NCI-H2196 (cell line): ENCODE measurements around the gene ZNF584.

Experiments
- DNase-seq: peaks from one replicate; lab custom pipeline; 2025; ENCODE audit not compliant: unreplicated experiment; lab: John Stamatoyannopoulos, UW

ZNF584 gene

DNA sequence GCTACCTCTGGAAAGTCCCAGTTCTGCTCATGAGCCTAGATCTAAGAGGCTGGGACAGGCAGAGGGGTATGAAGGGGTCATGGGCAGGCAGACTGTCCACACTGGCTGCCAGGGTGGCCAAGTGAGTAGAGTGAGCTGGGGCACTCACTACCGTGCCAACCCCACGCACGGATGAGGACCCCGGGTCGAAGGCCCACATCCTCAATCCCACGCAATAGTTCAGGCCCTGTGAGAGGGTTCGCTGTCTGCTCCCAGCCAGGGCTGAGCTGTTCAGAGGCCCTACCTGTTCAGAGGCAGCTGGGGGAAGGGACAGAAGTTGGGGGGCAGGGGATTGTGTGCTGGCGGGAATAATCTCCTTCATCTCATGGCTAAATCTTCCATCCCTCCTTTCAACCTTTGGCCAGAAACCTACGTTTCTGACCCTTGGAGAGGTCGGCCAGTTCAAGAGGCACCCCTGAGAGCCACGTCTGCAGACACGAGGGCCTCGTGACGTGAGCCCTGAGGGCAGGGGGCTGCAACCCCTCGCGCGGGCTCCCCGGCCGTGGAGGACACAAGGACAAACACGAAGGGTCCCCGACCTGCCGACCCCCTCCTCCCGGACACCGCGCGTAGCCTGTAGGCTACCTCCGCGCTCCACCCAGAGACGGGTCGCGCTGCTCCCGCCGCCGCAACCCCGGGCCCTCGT lies 22.4 kb upstream of the ZNF584 start:
- DNase-seq, result no peak

DNA sequence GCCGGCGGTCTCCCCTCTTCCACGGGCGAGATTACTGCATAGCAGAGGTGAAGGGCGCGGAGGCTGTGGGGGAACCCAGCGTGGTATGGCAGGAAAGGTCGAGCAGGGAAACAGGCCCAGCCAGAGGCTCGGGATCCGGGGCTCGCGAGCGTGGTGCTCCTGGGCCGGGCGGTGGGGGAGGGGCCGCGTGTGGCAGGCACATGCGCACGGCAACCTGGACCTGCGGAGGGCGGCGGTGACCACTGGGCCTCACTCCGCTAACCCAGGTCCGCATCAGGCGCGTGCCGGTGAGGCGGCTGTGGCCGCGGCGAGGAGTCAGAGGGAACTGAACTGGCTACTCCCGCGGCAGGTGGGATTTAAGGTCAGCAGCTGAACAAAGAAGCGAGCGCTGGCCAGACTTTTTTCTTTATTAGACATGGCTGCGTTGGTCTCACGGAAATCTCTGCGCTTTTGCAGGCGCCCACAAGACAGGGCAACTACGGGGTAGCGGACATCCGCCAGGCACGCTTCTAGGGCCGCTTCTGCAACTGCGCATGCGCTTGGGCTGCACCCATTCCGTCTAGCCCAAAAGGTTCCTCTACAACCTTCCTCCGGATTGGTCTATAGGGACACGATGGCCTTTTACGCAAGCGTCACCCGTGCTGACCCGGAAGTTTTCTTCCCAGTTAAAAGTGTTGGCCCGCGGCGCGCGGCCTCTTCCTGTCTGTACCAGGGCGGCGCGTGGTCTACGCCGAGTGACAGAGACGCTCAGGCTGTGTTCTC lies 21.7 kb upstream of the ZNF584 start, which contains the start of gene RPS5:
Gene RPS5 (plus strand): TSS at position 694 of the 762 bp plus-strand sequence. CDS start 869 bp downstream, outside the sequence.
- DNase-seq, result peak; percentile 98

DNA sequence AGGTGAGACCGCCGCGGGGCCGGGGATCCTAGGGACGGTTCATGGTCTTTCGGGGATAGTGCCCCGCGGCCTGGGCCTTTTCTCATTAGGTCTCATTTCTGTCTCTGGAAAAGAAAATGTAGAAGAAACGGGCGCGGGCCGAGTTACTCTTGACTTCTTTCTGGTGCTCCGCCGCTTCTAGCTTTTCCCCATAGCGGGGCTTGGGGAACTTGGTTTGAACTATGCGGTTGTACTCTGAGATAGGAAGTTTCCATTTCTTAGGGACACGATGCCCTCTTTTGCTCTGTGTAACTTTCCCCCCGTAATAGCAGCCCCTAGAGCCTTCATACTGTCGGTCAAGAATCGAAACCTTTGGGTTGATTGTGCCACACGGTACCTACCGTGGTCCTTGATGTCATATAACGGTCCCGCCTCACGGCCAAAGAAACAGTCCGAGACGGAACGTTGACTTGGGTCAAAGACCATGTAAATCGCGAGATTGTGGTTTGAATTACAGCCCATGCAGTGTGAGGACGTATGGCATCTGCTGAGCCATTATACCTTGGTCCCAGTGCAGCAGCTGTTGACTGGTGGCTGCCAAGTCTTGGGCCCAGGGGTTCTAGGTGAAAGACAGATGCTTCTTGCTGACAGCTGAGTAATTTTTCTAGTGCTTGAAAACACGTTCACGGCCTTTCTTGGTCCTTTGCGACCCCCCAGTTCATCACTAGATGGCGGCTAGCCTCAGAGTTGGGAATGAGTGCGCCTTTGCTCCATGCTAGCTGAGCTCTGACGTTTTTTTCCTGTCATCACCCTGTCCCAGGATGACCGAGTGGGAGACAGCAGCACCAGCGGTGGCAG lies 20.9 kb upstream of the ZNF584 start:
- no peak for DNase-seq

DNA sequence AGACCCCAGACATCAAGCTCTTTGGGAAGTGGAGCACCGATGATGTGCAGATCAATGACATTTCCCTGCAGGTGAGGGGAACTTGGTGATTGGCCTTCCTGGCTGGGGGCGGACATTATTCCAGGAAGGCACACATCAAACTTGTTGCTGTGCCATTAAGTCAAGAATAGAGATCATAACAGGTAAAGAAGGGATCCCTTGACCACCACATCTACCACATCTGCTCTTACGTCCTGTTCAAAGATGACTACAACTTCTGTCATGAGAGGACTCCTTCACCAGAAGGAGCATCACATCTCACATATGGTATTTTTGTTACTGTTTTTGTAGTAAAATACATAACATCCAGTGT lies 20.3 kb upstream of the ZNF584 start:
- no peak for DNase-seq

DNA sequence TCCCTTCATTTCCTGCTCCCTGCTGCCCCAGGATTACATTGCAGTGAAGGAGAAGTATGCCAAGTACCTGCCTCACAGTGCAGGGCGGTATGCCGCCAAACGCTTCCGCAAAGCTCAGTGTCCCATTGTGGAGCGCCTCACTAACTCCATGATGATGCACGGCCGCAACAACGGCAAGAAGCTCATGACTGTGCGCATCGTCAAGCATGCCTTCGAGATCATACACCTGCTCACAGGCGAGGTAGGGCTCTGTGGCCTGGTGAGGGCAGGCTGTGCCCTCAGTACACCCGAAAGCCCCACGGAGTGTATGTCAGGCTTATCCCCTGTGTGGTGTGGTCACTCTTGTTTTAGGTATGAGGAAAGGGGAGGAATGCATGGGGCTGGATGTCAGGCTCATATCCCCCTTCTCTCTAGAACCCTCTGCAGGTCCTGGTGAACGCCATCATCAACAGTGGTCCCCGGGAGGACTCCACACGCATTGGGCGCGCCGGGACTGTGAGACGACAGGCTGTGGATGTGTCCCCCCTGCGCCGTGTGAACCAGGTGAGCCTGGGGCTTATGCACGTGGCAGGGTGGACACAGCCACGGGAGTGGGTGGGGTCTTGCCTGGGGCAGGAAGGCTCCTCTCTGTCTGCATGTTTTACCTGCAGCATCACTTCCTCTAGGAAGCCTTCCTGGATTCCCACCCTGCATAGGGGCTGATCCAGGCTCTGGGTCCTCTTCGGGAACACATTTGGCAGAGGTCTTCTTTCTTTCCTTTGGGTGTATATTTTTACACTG lies 15.3 kb upstream of the ZNF584 start:
- no peak for DNase-seq

DNA sequence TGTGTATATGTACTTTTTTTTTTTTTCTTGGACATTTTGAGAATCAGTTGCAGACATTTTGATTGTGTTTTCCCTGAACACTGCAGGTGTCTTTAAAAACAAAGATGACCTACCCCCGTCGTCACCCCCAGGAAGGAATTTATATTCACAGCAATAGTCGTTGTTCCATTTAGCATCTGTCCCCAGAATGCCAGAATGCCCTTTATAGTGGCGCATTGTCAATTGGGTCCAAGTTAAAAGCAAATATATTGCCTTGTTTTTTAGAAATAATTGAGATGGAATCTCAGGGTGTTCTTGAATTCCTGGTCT lies 14.8 kb upstream of the ZNF584 start:
- no peak for DNase-seq

DNA sequence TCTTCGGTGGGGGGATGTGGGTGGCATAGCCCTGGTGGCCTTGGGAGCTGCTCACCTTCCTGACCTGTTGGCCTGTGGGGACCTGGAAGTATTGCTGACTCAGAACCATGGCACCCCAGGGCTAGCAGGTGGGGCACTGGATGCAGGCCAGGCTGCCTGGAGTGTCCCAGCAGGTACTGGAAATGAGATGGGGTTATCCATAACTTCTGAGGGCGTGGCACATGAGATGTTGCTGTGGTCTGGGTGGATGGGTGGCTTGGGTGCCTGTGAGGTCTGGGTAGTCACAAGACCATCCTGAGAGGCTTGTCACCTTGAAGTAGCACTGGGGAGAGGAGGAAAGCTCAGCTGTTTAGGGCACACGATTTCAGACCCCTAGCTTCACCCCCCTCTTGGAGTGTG lies 13.6 kb upstream of the ZNF584 start:
- DNase-seq, result no peak

DNA sequence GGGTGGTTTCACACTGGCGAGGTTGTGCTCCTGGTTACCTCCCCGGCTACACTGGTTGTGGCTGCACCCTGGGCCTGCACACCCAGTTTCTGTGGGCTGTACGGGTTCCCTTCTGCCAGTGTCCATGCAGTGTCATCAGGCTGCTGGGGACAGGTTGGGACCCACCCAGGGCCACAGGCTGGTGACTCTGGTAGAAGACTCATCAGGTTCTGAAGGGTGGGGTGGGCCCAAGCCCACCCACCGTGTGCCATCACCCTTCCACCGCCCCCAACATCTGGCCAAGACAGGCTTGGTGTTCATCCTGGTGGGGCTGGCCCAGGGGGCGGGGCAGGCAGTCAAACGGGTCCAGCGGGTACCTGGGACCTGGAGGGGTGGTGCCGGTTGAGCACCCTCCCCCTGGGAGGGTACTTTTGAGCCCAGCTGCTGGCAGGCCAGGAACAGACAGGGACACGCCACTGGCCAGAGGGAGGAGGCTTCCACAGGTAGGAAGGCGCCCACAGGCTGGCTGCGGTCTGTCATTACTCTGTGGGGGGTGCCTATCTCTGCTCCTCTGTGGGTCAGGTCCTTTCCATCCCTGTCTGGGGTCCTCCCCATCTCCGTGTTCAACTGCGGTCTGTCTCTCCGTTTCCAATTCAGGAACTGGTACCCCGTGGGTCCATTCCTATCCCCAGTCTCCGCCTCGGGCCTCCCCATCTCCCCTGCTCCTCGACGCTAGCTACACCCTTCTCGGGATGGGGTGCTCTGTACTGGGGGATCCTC lies 13.1 kb upstream of the ZNF584 start, which contains the start of gene RNF225:
Gene RNF225 (plus strand): TSS at position 437 of the 759 bp plus-strand sequence. CDS start 434 bp downstream, outside the sequence.
- peak; percentile 23 for DNase-seq

DNA sequence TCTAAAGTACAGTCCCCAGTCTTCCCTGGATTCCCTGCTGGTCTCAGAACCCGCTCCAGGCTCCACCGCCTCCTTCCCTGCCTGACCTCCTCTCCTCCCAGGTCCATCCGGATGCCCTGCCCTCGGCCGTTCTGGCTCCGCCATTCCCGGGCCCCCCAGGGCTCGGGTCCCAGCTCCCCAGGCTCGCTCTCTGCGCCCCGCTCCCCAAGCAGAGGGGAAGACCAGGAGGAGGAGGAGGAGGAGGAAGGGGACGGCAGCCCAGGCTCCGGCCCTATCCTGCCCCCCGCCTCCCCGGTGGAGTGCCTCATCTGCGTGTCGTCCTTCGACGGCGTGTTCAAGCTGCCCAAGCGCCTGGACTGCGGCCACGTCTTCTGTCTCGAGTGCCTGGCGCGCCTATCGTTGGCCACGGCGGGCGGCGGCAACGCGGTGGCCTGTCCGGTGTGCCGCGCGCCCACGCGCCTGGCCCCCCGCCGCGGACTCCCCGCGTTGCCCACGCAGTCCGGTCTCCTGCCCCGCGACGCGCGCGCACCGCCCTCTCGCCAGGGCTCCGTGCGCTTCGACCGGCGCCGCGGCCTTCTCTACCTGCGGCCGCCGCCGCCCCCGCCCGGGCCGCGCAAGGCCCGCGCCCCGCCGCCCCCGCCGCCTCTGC lies 12.3 kb upstream of the ZNF584 start:
- DNase-seq, result no peak

DNA sequence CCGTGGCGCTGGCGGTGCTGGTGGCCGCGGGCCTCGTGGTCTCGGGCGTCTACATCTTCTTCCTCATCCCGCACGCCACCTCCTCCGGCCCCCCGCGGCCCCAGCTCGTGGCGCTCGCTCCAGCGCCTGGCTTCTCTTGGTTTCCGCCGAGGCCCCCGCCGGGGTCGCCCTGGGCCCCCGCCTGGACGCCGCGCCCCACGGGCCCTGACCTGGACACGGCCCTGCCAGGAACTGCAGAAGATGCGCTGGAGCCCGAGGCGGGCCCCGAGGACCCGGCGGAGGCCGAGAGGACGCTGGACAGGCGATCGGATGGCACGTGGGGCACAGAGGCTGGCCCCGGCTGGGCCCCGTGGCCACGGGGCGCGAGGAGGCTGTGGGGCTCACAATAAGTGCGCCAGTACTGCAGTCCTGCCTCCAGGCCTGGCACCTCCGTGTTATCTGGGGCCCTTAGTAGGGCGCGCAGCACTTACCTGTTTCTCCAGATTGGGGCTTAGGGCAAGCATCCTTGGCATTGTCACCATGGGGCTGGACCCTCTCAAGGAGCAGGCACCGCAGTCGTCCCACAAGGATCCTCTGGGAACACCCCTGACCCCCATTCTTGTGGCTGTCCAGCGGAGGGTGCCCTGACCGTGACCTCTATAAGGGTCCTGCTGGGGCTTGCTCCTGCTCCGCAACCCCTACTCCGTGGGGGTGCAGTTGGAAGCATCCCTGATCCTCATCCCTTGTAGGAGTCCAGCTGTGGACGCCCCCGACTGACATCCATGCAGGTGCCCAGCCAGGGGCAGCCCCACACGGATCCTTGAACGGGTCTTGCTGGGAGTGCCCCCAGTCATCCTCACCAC lies 11.5 kb upstream of the ZNF584 start:
- no peak for DNase-seq

DNA sequence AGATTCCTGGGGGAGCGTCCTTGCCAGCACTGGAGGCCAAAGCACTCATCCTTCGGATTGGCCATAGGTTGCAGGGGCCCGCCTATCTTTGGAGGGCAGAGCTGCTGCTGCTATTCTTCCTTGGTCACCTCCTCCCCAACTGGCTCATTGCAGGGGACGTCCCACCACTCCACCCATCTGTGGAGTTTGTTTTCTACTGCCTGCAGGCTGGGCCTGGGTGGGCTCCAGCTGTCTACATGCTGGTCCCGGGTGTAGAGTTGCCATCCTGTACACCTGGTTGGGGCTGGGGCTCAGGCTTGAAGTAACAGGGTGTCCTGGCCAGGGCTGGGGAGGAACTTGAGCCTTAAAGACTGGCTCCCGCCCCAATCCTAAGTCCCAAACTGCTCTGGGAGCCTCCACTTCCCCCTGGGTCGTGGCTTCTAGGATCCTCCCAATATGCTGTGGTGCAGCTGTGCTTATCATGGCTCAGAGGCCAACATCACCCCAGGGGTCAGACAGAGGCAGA lies 10.9 kb upstream of the ZNF584 start:
- DNase-seq, result no peak

DNA sequence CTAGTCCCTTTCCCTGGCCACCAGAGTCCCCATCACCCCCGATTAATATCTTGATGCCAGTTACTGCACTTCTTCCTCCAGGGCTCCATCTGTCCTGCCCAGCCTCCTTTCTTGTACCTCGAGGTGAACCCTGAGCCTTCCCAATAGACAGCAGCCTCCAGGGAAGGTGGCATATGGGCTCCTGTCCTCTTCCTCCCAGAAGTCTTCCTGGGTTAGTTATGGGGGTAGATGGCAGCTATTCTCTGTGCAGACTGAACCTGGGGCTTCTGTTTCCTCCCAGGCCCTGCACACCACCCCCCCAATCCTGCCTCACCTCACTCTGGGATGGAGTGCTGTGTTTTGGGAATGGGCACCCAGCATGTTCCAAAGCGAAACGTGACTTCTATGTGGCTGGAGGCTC lies 10.4 kb upstream of the ZNF584 start:
- no peak for DNase-seq

DNA sequence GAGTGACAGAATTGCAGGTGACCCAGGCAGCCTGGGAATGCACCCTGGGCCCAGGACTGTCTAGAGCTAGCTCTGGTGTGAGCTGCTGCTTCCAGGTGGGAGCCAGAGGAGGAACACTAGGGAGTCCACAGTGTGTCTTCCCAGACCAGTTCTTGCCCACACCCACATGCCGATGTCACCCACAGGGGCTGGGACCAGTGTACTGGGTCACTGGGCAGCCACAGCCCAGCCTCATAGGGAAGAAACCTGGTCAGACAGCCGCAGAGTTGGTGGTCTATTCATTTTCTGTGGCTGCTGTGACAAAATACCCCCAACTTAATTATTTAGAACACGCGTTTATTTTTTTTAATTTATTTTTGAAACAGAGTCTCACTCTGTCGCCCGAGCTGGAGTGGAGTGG lies 9.9 kb upstream of the ZNF584 start:
- DNase-seq, result no peak

DNA sequence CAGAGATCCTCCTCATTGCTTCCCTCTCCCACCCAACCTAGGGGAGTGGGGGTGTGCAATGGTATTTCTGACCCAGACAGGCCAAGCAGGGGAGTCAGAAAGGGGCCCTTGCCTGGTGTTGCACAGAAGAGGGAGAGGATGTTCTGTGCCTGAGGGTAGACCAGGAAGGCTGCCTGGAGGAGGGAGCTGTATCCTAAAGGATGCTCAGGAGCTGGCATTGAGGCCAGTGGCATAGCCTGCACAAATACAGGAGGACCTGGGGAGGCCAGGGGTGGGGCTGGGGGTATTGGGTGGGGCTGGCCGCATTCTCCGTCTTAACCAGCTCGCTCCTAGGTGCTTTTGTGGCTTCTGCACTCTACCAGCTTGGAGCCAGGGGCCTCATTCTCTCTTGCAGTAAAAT lies 8.5 kb upstream of the ZNF584 start:
- DNase-seq, result no peak

DNA sequence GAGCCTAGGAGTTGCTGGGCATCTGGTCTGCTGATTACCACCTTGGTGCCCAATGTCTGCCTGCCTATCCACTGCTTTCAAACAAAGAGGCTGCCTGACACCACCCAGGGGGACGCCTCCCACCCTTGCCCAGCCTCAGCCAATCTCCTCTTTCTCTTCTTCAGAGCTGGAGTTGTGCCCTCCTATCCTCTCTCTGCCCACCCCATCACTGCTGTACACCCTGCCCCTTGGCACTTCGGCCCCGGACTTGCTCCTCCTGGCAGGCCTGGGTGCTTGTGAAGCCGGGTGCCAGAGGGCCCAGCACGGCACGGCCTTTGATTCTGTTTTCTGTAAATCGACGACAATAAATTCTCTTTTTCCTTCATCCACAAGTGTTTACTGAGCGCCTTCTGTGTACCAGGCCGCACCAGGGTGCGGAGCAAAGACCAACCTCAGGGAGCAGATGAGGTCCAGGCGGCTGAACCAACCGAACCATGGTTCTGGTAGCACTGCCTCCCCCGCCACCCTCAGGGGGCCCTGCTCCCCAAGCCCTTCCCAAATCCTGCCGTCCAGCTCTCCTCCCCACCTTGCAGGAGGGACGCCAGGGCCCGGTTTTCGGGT lies 8.0 kb upstream of the ZNF584 start:
- DNase-seq, result peak; percentile 71

DNA sequence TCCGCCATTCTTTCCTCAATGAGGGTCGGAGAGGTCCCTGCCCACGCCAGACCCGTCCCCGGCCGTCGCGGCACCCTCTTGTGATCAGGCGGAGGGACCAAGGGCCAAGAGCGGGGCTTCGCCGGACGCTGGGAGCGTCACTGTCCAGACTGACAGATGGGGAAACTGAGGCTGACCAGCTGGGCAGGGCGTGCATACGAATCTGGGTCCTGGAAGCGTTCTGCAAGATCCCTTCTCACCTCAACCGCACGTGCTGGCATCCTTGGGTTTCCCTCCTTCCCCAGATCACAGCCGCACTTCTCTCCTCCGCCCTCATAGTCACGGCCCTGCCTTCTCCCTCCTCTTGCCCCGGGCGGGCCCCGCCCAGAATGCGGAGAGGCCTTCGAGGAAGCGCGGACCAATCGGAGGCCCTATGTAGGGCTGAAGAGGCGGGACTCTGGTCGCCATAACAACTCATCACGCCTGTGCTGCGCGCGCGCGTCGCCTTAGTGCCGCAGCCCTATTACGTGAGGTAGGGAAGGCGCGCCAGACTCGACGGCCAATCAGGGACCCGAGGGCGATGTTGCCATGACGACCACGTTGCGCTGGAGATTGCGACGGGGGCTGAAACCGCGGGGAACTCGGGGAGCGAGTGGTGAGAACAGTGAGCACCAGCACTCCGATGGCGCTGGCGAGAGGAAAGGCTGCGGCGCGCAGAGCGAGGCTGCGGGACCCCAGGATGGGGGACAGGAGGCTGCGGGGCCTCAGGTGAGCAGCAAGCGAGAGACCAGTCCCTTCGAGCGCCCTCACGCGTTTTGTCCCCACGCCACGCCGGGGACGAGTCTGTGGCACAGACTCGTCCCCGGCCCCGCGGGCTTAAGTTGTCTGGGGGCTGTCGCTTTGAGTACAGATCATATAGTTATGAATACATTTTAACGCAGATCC lies 7.3 kb upstream of the ZNF584 start:
- DNase-seq, result peak; percentile 99

DNA sequence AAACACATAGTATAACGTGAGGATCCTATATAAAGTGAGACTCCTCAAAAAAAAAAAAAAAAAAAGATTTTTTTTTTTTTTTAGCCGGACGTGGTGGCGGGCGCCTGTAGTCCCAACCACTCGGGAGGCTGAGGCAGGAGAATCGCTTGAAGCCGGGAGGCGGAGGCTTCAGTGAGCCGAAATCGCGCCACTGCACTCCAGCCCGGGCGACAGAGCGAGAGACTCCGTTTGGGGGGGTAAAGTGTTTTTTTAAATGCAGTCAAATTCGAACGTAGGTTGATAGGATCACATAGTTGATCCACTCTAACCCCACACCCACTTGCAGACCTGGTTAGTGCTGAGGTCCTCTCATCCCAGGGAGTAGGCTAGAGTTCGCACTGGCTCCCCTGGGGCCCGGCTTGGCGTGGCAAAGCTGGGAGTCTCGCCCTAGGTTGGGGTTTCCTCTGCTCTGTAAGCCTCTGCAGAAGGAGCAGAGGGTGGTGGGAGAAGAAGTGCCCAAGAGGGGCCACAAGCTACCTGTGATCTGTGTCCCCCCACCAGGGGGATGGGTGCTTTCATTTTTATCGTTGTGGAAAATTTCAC lies 6.5 kb upstream of the ZNF584 start:
- DNase-seq, result no peak
